T-helper 1 cell (primary cell): ENCODE results near the gene SORCS2.

ENCODE experiments used
- DNase-seq, 5 donors: peaks; one replicate each; pipeline ENCODE4 v3.0.0-alpha.2; 2012 to 2020

The SORCS2 gene

GRCh38 chr4:7680731-7681130, 488.4 kb downstream of the SORCS2 start:
- DNase-seq, result no peak

GRCh38 chr4:7683126-7683703, 490.9 kb downstream of the SORCS2 start:
- DNase-seq, result no peak

GRCh38 chr4:7684294-7684693, 492.0 kb downstream of the SORCS2 start:
- peak in 1 of 5 donors; percentile 3 for DNase-seq

GRCh38 chr4:7686070-7686870, 493.9 kb downstream of the SORCS2 start:
- no peak for DNase-seq

GRCh38 chr4:7687006-7687405, 494.7 kb downstream of the SORCS2 start:
- DNase-seq, result no peak

GRCh38 chr4:7687796-7688195, 495.5 kb downstream of the SORCS2 start:
- no peak for DNase-seq

- DNase-seq, result no peak
Measured at GRCh38 chr4:7689773-7690693, 497.7 kb downstream of the SORCS2 start.

GRCh38 chr4:7691061-7691460, 498.7 kb downstream of the SORCS2 start:
- DNase-seq, result no peak

GRCh38 chr4:7691982-7692381, 499.6 kb downstream of the SORCS2 start:
- no peak for DNase-seq

- no peak for DNase-seq
Measured at GRCh38 chr4:7692451-7693236, 500.3 kb downstream of the SORCS2 start.

GRCh38 chr4:7693237-7693608, 500.9 kb downstream of the SORCS2 start:
- no peak for DNase-seq

GRCh38 chr4:7693711-7694110, 501.4 kb downstream of the SORCS2 start:
- DNase-seq, result no peak

- DNase-seq, result no peak
Measured at GRCh38 chr4:7694324-7694723, 502.0 kb downstream of the SORCS2 start.

GRCh38 chr4:7697343-7697742, 505.0 kb downstream of the SORCS2 start:
- DNase-seq, result no peak

GRCh38 chr4:7697821-7698220, 505.5 kb downstream of the SORCS2 start:
- no peak for DNase-seq

- DNase-seq, result no peak
Measured at GRCh38 chr4:7698584-7698983, 506.2 kb downstream of the SORCS2 start.

GRCh38 chr4:7699031-7699430, 506.7 kb downstream of the SORCS2 start:
- DNase-seq, result no peak

GRCh38 chr4:7699825-7700224, 507.5 kb downstream of the SORCS2 start:
- no peak for DNase-seq

GRCh38 chr4:7700665-7701064, 508.3 kb downstream of the SORCS2 start:
- DNase-seq, result no peak

GRCh38 chr4:7701866-7702649, 509.7 kb downstream of the SORCS2 start:
- DNase-seq, result no peak

- DNase-seq, result no peak
Measured at GRCh38 chr4:7703688-7704087, 511.4 kb downstream of the SORCS2 start.

- DNase-seq, result no peak
Measured at GRCh38 chr4:7704091-7704490, 511.8 kb downstream of the SORCS2 start.
